PC-9 (cell line): ENCODE results near the gene KLHL15.

Experiments used
- CTCF ChIP-seq: fragments of 200-600 bp; sonication (generic); conservative IDR thresholded peaks from 2 replicates; pipeline ENCODE4 v1.6.1; 2017; ENCODE audit warnings: mixed run types, antibody characterized with exemption, mild to moderate bottlenecking, moderate library complexity
- EZH2 ChIP-seq: fragments of 200-600 bp; sonication (generic); IDR thresholded peaks from 2 replicates; pipeline ENCODE4 v1.8.0; 2017; ENCODE audit warnings: antibody characterized with exemption, low read depth

- no peak for TF ChIP-seq CTCF
- no peak for TF ChIP-seq EZH2
These were observed 28.0 kb upstream of the KLHL15 start for GRCh38 chrX:24055043-24055356.
